ENCODE measurements around the gene SLC17A2. TPM values are rescaled to one million over a fixed set of nuclear protein-coding genes. Genes with fewer than 3 reads are reported as not detected.

SLC17A2 gene
- total and polyA plus RNA-seq, 2 donors from 2014 or later, result 0.54 to 0.76 TPM

DNA sequence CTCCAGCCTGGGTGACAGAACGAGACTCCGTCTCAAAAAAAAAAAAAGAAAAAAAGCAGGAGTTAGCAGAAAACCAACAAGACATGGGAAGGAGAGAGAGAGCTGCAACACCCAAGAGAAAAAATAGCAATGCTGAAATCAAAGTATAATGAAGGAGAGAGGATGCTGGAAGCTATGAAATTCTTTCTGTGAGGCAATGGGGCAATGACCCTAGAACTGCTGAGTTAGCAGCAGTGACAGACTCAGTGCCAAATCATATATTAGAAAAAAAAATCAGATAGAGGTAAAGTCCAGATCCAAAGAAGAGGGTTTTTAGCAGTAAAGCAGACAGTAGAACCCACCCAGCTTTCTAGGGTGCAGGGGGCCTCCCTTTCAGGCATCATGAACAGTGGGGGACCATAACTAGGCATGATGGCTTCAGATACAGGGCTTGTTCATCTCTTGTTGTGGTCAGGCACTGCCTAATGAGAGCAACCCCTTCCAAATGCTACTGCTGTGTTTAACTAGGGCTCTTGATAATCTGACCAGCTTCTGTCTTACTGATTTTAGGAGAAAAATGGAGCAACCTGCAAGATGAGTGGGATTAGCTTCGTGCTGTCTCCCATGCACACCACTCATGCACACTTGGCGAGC, 26.9 kb downstream of the SLC17A2 start:
- FAIRE-seq (no peak), DNase-seq (no peak)

GRCh38 chr6:25902071-25902470, 28.4 kb downstream of the SLC17A2 start:
- FAIRE-seq, result peak; percentile 17

More for the DNA sequence above, 26.9 kb downstream of the SLC17A2 start:
- no peak overlapping the region for H3K4me3 ChIP-seq (ENCODE audit: low read length in 3 of 3)
- peaks cover 2 to 11% (median 5%) of the 10 kb centered on the region in 3 donors for H3K4me1 ChIP-seq (ENCODE audit: control insufficient read depth in 2 of 3, insufficient read depth in 2 of 3, low read depth in 1 of 3, low read length in 3 of 3)
- H3K9ac ChIP-seq (ENCODE audit: low read length in 3 of 3), result no peak overlapping the region
- no peak overlapping the region for H3K27ac ChIP-seq (ENCODE audit: low read depth in 2 of 2, low read length in 2 of 2)
- TF ChIP-seq CTCF (IDR thresholded peaks at IDR 0.05; ENCODE audit: borderline replicate concordance, extremely low read depth, insufficient read depth), result no peak
- intact Hi-C loops (cut with DNase I), result no loop called here
- H3K36me3 ChIP-seq (ENCODE audit: control insufficient read depth in 2 of 3, insufficient read depth in 3 of 3, low read length in 3 of 3), result no peaks in the 10 kb centered on the region
- H3K27me3 ChIP-seq (ENCODE audit: control insufficient read depth, insufficient read depth, low read length), result no peaks in the 10 kb centered on the region
- no peaks in the 10 kb centered on the region for H3K9me3 ChIP-seq (ENCODE audit: control insufficient read depth in 2 of 3, insufficient read depth in 1 of 3, low read length in 3 of 3)

GRCh38 chr6:25900843-25901242, 29.6 kb downstream of the SLC17A2 start:
- Histone ChIP-seq H3K4me3 (ENCODE audit: low read length in 3 of 3) (no peak overlapping the region), H3K36me3 (ENCODE audit: control insufficient read depth in 2 of 3, insufficient read depth in 3 of 3, low read length in 3 of 3) (no peaks in the 10 kb centered on the region), H3K27ac (ENCODE audit: low read depth in 2 of 2, low read length in 2 of 2) (no peak overlapping the region), H3K27me3 (ENCODE audit: control insufficient read depth, insufficient read depth, low read length) (no peaks in the 10 kb centered on the region), H3K9me3 (ENCODE audit: control insufficient read depth in 2 of 3, insufficient read depth in 1 of 3, low read length in 3 of 3) (no peaks in the 10 kb centered on the region), H3K9ac (ENCODE audit: low read length in 3 of 3) (no peak overlapping the region), H3K4me1 (ENCODE audit: control insufficient read depth in 2 of 3, insufficient read depth in 2 of 3, low read depth in 1 of 3, low read length in 3 of 3) (peaks cover 2 to 11% (median 5%) of the 10 kb centered on the region in 3 donors)
- FAIRE-seq (no peak), DNase-seq (no peak)
- TF ChIP-seq CTCF (IDR thresholded peaks at IDR 0.05; ENCODE audit: borderline replicate concordance, extremely low read depth, insufficient read depth), result no peak
- intact Hi-C loops (cut with DNase I), result no loop called here

More at GRCh38 chr6:25902071-25902470, 28.4 kb downstream of the SLC17A2 start:
- H3K9me3 ChIP-seq (ENCODE audit: control insufficient read depth in 2 of 3, insufficient read depth in 1 of 3, low read length in 3 of 3), result no peaks in the 10 kb centered on the region
- no peak for DNase-seq
- no peak overlapping the region for H3K27ac ChIP-seq (ENCODE audit: low read depth in 2 of 2, low read length in 2 of 2)
- intact Hi-C loops (cut with DNase I), result no loop called here
- no peaks in the 10 kb centered on the region for H3K27me3 ChIP-seq (ENCODE audit: control insufficient read depth, insufficient read depth, low read length)
- no peak overlapping the region for H3K9ac ChIP-seq (ENCODE audit: low read length in 3 of 3)
- no peak overlapping the region for H3K4me3 ChIP-seq (ENCODE audit: low read length in 3 of 3)
- peaks cover 2 to 11% (median 5%) of the 10 kb centered on the region in 3 donors for H3K4me1 ChIP-seq (ENCODE audit: control insufficient read depth in 2 of 3, insufficient read depth in 2 of 3, low read depth in 1 of 3, low read length in 3 of 3)
- no peak for TF ChIP-seq CTCF (IDR thresholded peaks at IDR 0.05; ENCODE audit: borderline replicate concordance, extremely low read depth, insufficient read depth)
- H3K36me3 ChIP-seq (ENCODE audit: control insufficient read depth in 2 of 3, insufficient read depth in 3 of 3, low read length in 3 of 3), result no peaks in the 10 kb centered on the region
